ENCODE results near the gene ACOXL.

DNA sequence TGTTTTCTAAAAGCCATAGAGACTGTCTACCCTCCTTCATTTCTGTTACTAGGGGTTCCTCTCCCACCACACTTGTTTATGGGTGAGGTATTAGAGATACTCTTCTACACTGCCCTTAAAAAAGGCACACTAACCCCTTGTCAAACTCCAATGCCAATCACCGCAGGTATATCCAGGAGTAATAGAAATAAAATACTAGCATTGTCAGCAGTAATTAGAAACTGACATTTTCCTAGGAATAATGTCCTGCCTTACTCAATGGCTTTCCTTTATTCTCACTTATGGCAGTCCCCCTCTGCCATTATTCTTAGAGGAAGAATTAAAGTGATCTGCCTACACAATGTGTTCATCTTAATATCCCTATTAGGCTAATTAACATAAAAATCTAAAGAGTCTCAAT lies 49.5 kb upstream of the ACOXL start:
- TF ChIP-seq, protein P1, sequence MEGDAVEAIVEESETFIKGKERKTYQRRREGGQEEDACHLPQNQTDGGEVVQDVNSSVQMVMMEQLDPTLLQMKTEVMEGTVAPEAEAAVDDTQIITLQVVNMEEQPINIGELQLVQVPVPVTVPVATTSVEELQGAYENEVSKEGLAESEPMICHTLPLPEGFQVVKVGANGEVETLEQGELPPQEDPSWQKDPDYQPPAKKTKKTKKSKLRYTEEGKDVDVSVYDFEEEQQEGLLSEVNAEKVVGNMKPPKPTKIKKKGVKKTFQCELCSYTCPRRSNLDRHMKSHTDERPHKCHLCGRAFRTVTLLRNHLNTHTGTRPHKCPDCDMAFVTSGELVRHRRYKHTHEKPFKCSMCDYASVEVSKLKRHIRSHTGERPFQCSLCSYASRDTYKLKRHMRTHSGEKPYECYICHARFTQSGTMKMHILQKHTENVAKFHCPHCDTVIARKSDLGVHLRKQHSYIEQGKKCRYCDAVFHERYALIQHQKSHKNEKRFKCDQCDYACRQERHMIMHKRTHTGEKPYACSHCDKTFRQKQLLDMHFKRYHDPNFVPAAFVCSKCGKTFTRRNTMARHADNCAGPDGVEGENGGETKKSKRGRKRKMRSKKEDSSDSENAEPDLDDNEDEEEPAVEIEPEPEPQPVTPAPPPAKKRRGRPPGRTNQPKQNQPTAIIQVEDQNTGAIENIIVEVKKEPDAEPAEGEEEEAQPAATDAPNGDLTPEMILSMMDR (IDR thresholded peaks at IDR 0.05), result no peak
- no peak for TF ChIP-seq POLR2A (IDR thresholded peaks at IDR 0.05)

Measured in transverse colon (tissue), 3 donors.